Measurements from ENCODE around the gene CA12.

- TF ChIP-seq CTCF (IDR thresholded peaks at IDR 0.05) (no peak), IRF1 (CRISPR knock-in tag; IDR thresholded peaks at IDR 0.05) (no peak), ZBTB21 (CRISPR knock-in tag; IDR thresholded peaks at IDR 0.05; ENCODE audit: borderline replicate concordance) (no peak), ATF2 (CRISPR knock-in tag; IDR thresholded peaks at IDR 0.05; ENCODE audit: borderline replicate concordance, low read depth) (no peak), RELA (CRISPR knock-in tag; IDR thresholded peaks at IDR 0.05; ENCODE audit: borderline replicate concordance) (no peak), TEAD4 (CRISPR knock-in tag; IDR thresholded peaks at IDR 0.05) (no peak), E2F4 (CRISPR knock-in tag; IDR thresholded peaks at IDR 0.05; ENCODE audit: borderline replicate concordance, low read depth) (no peak), FOXK1 (CRISPR knock-in tag; IDR thresholded peaks at IDR 0.05) (no peak), IRF2 (CRISPR knock-in tag; IDR thresholded peaks at IDR 0.05; ENCODE audit: borderline replicate concordance, low read depth) (no peak)
Observed at GRCh38 chr15:63380808-63381282, 801 bp downstream of the CA12 start.
